Tibial artery (tissue), 4 donors: ENCODE measurements around the gene GDPD4.
A peak's percentile ranks its signal among the peaks of the same experiment; 100 is the strongest.

Experiments used
- DNase-seq, 2 donors: peaks; one replicate each; pipeline ENCODE4 v3.0.0-alpha.2; 2019
- H3K27ac ChIP-seq, 2 donors: fragments of 200-600 bp; sonication (generic) in 1 of 2; 1 replicate in 1 of 2; 2 replicates in 1 of 2; pipeline ENCODE4 v1.5.1; 2018 to 2019; ENCODE audit warnings: mild to moderate bottlenecking in 1 of 2
- H3K27me3 ChIP-seq, 2 donors: fragments of 200-600 bp; sonication (generic) in 1 of 2; one replicate each; pipeline versions ENCODE4 v1.5.1 to v1.6.0; 2016 to 2019
- H3K36me3 ChIP-seq, 3 donors: fragments of 200-600 bp; sonication (generic) in 2 of 3; one replicate each; pipeline ENCODE4 v1.5.1; 2016 to 2019; ENCODE audit warnings: mild to moderate bottlenecking in 2 of 3
- H3K4me1 ChIP-seq, 4 donors: fragments of 200-600 bp; sonication (generic) in 2 of 4; 1 replicate in 3 of 4; 2 replicates in 1 of 4; pipeline ENCODE4 v1.5.1; 2016 to 2019
- H3K4me3 ChIP-seq, 2 donors: fragments of 200-600 bp; sonication (generic) in 1 of 2; 1 replicate in 1 of 2; 2 replicates in 1 of 2; pipeline ENCODE4 v1.5.1; 2018 to 2019; ENCODE audit warnings: mild to moderate bottlenecking in 2 of 2
- H3K9me3 ChIP-seq, 3 donors: fragments of 200-600 bp; sonication (generic) in 1 of 3; one replicate each; pipeline ENCODE4 v1.5.1; 2016 to 2019
- CTCF ChIP-seq, 2 experiments: fragments of 200-600 bp in 1 of 2; fragments of 450-650 bp in 1 of 2; IDR thresholded peaks; one replicate each; pipeline ENCODE4 v1.5.1; 2017 to 2019; ENCODE audit warnings: antibody characterized with exemption in 2 of 2, mild to moderate bottlenecking in 1 of 2, moderate library complexity in 1 of 2
- intact Hi-C: fragments of 100-400 bp; cut with DNase I; formaldehyde crosslinking; loops from one replicate; pipeline ENCODE4 v1.15.0; 2023; ENCODE audit warnings: low total_unique reads

Gene GDPD4

DNA sequence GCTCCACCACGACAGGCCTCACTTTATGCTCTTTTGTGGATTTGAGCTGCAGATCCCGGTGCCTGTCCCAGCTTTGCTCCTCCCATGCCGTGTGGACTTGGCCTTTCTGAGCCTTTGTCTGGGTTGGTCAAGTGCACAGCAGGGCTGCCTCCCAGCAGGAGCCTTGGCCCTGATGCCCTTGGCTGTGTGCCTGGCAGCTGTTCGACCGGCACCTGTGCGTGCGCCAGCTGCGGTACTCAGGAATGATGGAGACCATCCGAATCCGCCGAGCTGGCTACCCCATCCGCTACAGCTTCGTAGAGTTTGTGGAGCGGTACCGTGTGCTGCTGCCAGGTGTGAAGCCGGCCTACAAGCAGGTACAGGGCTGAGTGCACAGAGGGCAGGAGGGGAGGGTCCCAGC is 126.9 kb downstream of the GDPD4 start:
- no peak for DNase-seq

DNA sequence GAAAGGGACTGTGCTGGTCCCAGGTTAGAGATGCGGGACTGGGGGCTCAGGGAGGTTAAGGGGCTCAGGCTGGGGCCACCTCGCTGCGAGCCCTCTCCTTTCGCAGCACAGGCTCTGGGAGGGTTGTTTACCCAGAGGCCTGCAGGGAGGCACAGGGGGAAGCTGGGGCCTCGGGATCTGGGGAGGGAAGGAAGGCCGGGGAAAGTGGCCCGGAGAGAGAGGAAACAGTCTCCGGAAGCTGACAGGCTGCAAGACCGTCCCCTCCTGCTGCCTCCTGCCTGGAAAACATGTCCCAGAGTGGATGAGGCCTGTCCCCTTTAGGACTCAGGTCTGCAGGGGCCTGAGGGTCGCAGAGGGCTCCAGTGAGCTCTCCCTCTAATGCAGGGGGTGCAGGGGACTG is 128.0 kb downstream of the GDPD4 start:
- Histone ChIP-seq H3K9me3 (no peaks in the 10 kb centered on the region), H3K4me1 (no peaks in the 10 kb centered on the region), H3K27me3 (no peaks in the 10 kb centered on the region), H3K4me3 (no peak overlapping the region), H3K27ac (no peak overlapping the region), H3K36me3 (no peaks in the 10 kb centered on the region)
- intact Hi-C loops, result no loop called here
- peak in 1 of 2 donors; percentile 42 for DNase-seq
- TF ChIP-seq CTCF (IDR thresholded peaks at IDR 0.05), result no peak

More for the DNA sequence above, 126.9 kb downstream of the GDPD4 start:
- Histone ChIP-seq H3K9me3 (no peaks in the 10 kb centered on the region), H3K36me3 (no peaks in the 10 kb centered on the region), H3K27me3 (no peaks in the 10 kb centered on the region), H3K4me3 (no peak overlapping the region), H3K27ac (no peak overlapping the region), H3K4me1 (peaks cover 0 to 8% (median 2%) of the 10 kb centered on the region in 4 donors)
- TF ChIP-seq CTCF (IDR thresholded peaks at IDR 0.05), result no peak
- intact Hi-C loops, result no loop called here

DNA sequence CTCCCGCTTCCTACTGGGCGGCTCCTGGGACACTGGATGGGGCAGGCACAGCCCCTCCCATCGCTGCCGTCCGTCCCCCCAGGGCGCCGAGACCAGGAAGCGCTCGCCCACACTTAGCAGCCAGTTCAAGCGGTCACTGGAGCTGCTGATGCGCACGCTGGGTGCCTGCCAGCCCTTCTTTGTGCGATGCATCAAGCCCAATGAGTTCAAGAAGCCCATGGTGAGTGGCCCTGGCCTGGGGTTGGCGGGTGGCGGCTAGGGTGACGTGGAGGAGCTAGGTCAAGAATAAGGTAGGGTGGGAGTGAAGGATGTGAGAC is 128.9 kb downstream of the GDPD4 start:
- DNase-seq, result no peak
- H3K4me1 ChIP-seq, result no peaks in the 10 kb centered on the region

DNA sequence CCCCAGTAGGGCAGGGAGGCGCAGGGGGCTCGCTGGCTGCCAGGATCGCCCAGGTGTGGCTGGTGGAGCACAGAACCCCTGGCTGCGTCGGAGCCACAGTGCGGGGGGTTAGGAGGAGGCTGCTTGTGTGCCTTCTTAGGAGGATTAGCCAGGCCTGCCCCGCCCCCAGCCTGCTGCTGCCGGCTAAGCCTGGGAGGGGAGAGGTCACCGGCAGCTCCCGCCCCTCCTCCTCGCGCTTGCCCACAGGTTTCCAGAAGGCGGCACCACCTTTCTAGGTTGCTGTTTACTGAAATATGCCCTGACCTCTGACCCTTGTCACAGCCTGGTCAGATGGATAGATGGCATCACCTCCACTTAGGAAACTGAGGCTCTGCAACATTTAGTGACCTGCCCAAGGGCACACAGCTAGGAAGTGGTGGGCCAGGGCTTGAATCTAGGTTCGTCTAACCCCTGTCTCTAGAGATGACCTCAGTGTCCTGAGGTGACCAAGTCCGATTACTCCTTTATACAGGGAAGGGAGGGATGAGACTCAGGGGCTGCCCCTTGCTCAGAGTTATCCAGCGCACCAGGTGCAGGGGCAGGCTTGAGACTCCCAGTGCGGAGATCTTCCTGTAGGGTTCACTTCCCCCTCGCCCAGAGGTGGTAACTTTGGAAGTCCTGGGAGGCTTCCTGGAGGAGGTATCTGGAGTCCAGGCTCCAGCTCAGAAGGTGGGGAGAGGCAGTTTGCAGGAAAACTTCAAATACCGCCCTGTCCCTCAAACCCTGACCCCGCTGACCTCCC is 129.4 kb downstream of the GDPD4 start:
- Histone ChIP-seq H3K27ac (no peak overlapping the region), H3K27me3 (no peaks in the 10 kb centered on the region), H3K36me3 (no peaks in the 10 kb centered on the region), H3K4me3 (no peak overlapping the region), H3K4me1 (no peaks in the 10 kb centered on the region), H3K9me3 (no peaks in the 10 kb centered on the region)
- TF ChIP-seq CTCF (IDR thresholded peaks at IDR 0.05), result no peak
- intact Hi-C loops, result no loop called here
- no peak for DNase-seq

More for the DNA sequence above, 128.9 kb downstream of the GDPD4 start:
- intact Hi-C loops, result no loop called here
- no peaks in the 10 kb centered on the region for H3K9me3 ChIP-seq
- no peak overlapping the region for H3K27ac ChIP-seq
- no peaks in the 10 kb centered on the region for H3K36me3 ChIP-seq
- no peak overlapping the region for H3K4me3 ChIP-seq
- H3K27me3 ChIP-seq, result no peaks in the 10 kb centered on the region
- TF ChIP-seq CTCF (IDR thresholded peaks at IDR 0.05), result no peak

- intact Hi-C loops, result no loop called here
These were observed 130.2 kb downstream of the GDPD4 start for GRCh38 chr11:77171254-77171653.

More at GRCh38 chr11:77171254-77171653, 130.2 kb downstream of the GDPD4 start:
- TF ChIP-seq CTCF (IDR thresholded peaks at IDR 0.05), result no peak
- H3K27me3 ChIP-seq, result no peaks in the 10 kb centered on the region
- H3K27ac ChIP-seq, result no peak overlapping the region
- H3K4me3 ChIP-seq, result no peak overlapping the region
- no peak for DNase-seq
- H3K36me3 ChIP-seq, result no peaks in the 10 kb centered on the region
- no peaks in the 10 kb centered on the region for H3K4me1 ChIP-seq
- H3K9me3 ChIP-seq, result no peaks in the 10 kb centered on the region
